Osteoblast (primary cell): Measurements from ENCODE around the gene VPS13D. TPM values are rescaled to one million over a fixed set of nuclear protein-coding genes. Genes with fewer than 3 reads are reported as not detected.

Experiments used
- DNase-seq: peaks from one replicate; pipeline ENCODE4 v3.0.0; 2011; ENCODE audit warnings: low spot score, mixed read lengths; ENCODE audit not compliant: insufficient read length; ENCODE audit errors: missing footprints
- H2AFZ ChIP-seq: 2 replicates; pipeline ENCODE4 v1.6.0; 2011; ENCODE audit warnings: mild to moderate bottlenecking, low read length
- H3K27ac ChIP-seq: 2 replicates; pipeline ENCODE4 v1.5.1; 2011; ENCODE audit warnings: mild to moderate bottlenecking, low read depth, low read length, moderate library complexity
- H3K27me3 ChIP-seq: 2 replicates; pipeline ENCODE4 v1.6.0; 2012; ENCODE audit warnings: mild to moderate bottlenecking, control low read depth, inconsistent platforms, low read length, moderate library complexity; ENCODE audit not compliant: insufficient read depth
- H3K36me3 ChIP-seq: 2 replicates; pipeline ENCODE4 v1.5.1; 2011; ENCODE audit warnings: mild to moderate bottlenecking, low read length, control low read depth, moderate library complexity; ENCODE audit not compliant: insufficient read depth
- H3K4me1 ChIP-seq: 2 replicates; pipeline ENCODE4 v1.5.1; 2011; ENCODE audit warnings: mild to moderate bottlenecking, low read length, control low read depth, moderate library complexity; ENCODE audit not compliant: insufficient read depth
- H3K4me2 ChIP-seq: 2 replicates; pipeline ENCODE4 v1.6.0; 2011; ENCODE audit warnings: mild to moderate bottlenecking, low read length; ENCODE audit not compliant: insufficient read depth
- H3K4me3 ChIP-seq: fragments of 200-600 bp; sonication (generic); 3 replicates; pipeline ENCODE4 v1.5.1; 2012; ENCODE audit warnings: mild to moderate bottlenecking, low read length, inconsistent platforms; ENCODE audit not compliant: insufficient read depth
- H3K79me2 ChIP-seq: 2 replicates; pipeline ENCODE4 v1.6.0; 2012; ENCODE audit warnings: mild to moderate bottlenecking, low read length, control low read depth, inconsistent platforms; ENCODE audit not compliant: insufficient read depth
- H3K9me3 ChIP-seq: 2 replicates; pipeline ENCODE4 v1.5.1; 2011; ENCODE audit warnings: low read depth, low read length, control low read depth
- H4K20me1 ChIP-seq: 2 replicates; pipeline ENCODE4 v1.6.0; 2012; ENCODE audit warnings: mild to moderate bottlenecking, low read length, control low read depth; ENCODE audit not compliant: insufficient read depth
- total RNA-seq: library from RNA; depleted of rRNA; stranded (reverse); fragments of >200 nt; gene quantifications from 2 replicates; pipeline ENCODE4 v1.2.3, GENCODE V29; 2012
- TF ChIP-seq, protein P1 (sequence below): IDR thresholded peaks from 2 replicates; pipeline ENCODE4 v1.5.1; 2011; ENCODE audit warnings: mild to moderate bottlenecking, low read depth, low read length, moderate library complexity; ENCODE audit errors: extremely low read depth

Gene VPS13D
- total RNA-seq, 1 donor, result 48.5 TPM

DNA sequence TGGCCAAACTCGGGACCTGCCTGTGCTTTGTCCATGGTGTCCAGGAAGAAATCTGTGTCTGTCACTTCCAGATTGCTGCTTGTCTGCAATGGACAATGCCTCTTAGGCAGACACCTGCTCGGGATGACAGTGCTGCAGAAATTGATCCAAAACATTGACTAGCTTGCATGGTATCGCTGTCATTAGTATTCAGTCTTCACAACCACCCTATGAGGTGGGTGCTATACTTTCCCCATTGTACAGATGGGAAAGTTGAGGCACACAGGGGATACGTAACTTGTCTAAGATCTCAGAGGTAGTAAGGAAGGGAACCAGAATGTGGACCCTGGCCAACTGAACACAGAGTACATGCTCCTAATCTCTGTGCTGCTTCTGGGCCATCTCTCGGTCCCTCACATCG, 249.5 kb downstream of the VPS13D start:
- H3K9me3 ChIP-seq, result no peaks in the 10 kb centered on the region
- peaks cover 56% of the 10 kb centered on the region for H3K4me1 ChIP-seq
- no peak for DNase-seq
- H3K4me3 ChIP-seq, result no peak overlapping the region
- H3K79me2 ChIP-seq, result no peaks in the 10 kb centered on the region
- H2AFZ ChIP-seq, result no peak overlapping the region
- H3K36me3 ChIP-seq, result no peaks in the 10 kb centered on the region
- TF ChIP-seq, protein P1, sequence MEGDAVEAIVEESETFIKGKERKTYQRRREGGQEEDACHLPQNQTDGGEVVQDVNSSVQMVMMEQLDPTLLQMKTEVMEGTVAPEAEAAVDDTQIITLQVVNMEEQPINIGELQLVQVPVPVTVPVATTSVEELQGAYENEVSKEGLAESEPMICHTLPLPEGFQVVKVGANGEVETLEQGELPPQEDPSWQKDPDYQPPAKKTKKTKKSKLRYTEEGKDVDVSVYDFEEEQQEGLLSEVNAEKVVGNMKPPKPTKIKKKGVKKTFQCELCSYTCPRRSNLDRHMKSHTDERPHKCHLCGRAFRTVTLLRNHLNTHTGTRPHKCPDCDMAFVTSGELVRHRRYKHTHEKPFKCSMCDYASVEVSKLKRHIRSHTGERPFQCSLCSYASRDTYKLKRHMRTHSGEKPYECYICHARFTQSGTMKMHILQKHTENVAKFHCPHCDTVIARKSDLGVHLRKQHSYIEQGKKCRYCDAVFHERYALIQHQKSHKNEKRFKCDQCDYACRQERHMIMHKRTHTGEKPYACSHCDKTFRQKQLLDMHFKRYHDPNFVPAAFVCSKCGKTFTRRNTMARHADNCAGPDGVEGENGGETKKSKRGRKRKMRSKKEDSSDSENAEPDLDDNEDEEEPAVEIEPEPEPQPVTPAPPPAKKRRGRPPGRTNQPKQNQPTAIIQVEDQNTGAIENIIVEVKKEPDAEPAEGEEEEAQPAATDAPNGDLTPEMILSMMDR, result no peak
- no peaks in the 10 kb centered on the region for H4K20me1 ChIP-seq
- peak overlapping the region; percentile 92 for H3K27ac ChIP-seq
- H3K4me2 ChIP-seq, result no peak overlapping the region
- no peaks in the 10 kb centered on the region for H3K27me3 ChIP-seq

- no peaks in the 10 kb centered on the region for H3K36me3 ChIP-seq
- no peak overlapping the region for H3K4me2 ChIP-seq
- no peak for DNase-seq
- TF ChIP-seq, protein P1, result no peak
- no peak overlapping the region for H3K4me3 ChIP-seq
- no peaks in the 10 kb centered on the region for H3K79me2 ChIP-seq
- H3K9me3 ChIP-seq, result no peaks in the 10 kb centered on the region
- H3K27ac ChIP-seq, result peak overlapping the region; percentile 64
- no peaks in the 10 kb centered on the region for H4K20me1 ChIP-seq
- H3K4me1 ChIP-seq, result peaks cover 54% of the 10 kb centered on the region
- H3K27me3 ChIP-seq, result no peaks in the 10 kb centered on the region
- H2AFZ ChIP-seq, result no peak overlapping the region
Measured at GRCh38 chr1:12480041-12480440, 250.2 kb downstream of the VPS13D start.

DNA sequence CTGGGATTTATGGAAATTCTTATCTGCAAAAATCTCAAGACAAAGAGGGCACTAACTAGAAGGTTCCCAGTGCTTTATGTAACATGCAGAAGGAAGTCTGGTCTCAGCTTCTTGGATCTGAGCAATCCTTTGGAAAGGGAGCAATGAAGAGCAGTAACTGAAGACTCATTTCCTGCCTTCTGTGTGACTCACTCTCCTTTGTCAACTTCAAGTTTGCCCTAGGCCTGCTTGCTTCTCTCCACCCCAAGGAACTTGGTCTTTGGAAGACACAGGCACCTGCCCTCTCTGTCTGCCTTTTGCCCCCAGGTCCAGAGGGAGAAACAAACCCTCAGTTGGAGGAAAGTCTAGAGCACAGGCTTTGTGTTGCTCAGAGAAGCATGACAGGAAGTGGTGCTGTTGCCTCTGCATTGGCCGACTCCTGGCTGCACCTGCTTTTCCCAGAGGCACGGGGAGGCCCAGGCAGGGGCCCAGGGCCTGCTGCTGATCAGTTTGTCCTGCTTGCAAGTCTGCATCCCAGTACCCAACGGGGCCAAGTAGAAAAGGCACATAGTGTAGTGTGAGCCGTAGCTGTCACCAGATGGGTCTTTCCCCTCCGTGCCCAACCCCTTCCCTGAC, 251.0 kb downstream of the VPS13D start:
- DNase-seq, result peak; percentile 87
- Histone ChIP-seq H2AFZ (no peak overlapping the region), H3K4me1 (peaks cover 49% of the 10 kb centered on the region), H3K27ac (peak overlapping the region; percentile 64), H3K36me3 (no peaks in the 10 kb centered on the region), H3K79me2 (no peaks in the 10 kb centered on the region), H3K9me3 (no peaks in the 10 kb centered on the region), H3K4me2 (no peak overlapping the region), H3K27me3 (no peaks in the 10 kb centered on the region), H3K4me3 (no peak overlapping the region), H4K20me1 (no peaks in the 10 kb centered on the region)
- TF ChIP-seq, protein P1, result no peak

GRCh38 chr1:12481928-12482327, 252.1 kb downstream of the VPS13D start:
- H3K27ac ChIP-seq, result no peak overlapping the region
- no peak overlapping the region for H2AFZ ChIP-seq
- H3K4me3 ChIP-seq, result no peak overlapping the region
- H3K9me3 ChIP-seq, result no peaks in the 10 kb centered on the region
- no peak for DNase-seq
- H3K4me1 ChIP-seq, result peaks cover 47% of the 10 kb centered on the region
- no peaks in the 10 kb centered on the region for H3K27me3 ChIP-seq
- TF ChIP-seq, protein P1, result no peak
- H3K36me3 ChIP-seq, result no peaks in the 10 kb centered on the region
- no peak overlapping the region for H3K4me2 ChIP-seq
- no peaks in the 10 kb centered on the region for H4K20me1 ChIP-seq
- no peaks in the 10 kb centered on the region for H3K79me2 ChIP-seq
